Measurements from ENCODE around the gene APOBEC3G. TPM values are rescaled to one million over a fixed set of nuclear protein-coding genes. Genes with fewer than 3 reads are reported as not detected.

APOBEC3G gene
- total RNA-seq, 1 experiment from 2014 or later = 9.5 TPM

GRCh38 chr22:39128508-39128907 is 51.4 kb downstream of the APOBEC3G start:
- BruUV-seq (replicated peaks) = no TSS peak
- H3K36me3 ChIP-seq (ENCODE audit: low read depth) = no peaks in the 10 kb centered on the region
- H3K27ac ChIP-seq = no peak overlapping the region
- no peaks in the 10 kb centered on the region for H3K9me3 ChIP-seq (ENCODE audit: insufficient read depth, low read depth)
- CTCF ChIA-PET = no interaction called here
- 0 out of 2 replicates have a peak, but pooled peaks cover 3% of the 10 kb centered on the region for H3F3A ChIP-seq (ENCODE audit: insufficient read depth, low read depth)
- intact Hi-C loops (cut with micrococcal nuclease; ENCODE audit: unreplicated experiment) = no loop called here
- H2AFZ ChIP-seq = no peak overlapping the region
- no peaks in the 10 kb centered on the region for H3K27me3 ChIP-seq (ENCODE audit: insufficient read depth, low read depth)
- no peaks in the 10 kb centered on the region for H3K9me2 ChIP-seq (ENCODE audit: insufficient read depth)
- DNase-seq = no peak
- POLR2A ChIA-PET (ENCODE audit: unreplicated experiment) = no interaction called here
- no peaks in the 10 kb centered on the region for H4K20me1 ChIP-seq (ENCODE audit: insufficient read depth)
- H3K4me3 ChIP-seq = no peak overlapping the region
- H3K79me2 ChIP-seq (ENCODE audit: low read depth) = no peaks in the 10 kb centered on the region
- peaks cover 7% of the 10 kb centered on the region for H3K4me1 ChIP-seq (replicated peaks; ENCODE audit: insufficient read depth)
- TF ChIP-seq CTCF (conservative IDR thresholded peaks at IDR 0.05) = no peak
- no peak for TF ChIP-seq EZH2 (IDR thresholded peaks at IDR 0.05; ENCODE audit: low read depth)
- no peak overlapping the region for H3K4me2 ChIP-seq

GRCh38 chr22:39129081-39129480 is 52.0 kb downstream of the APOBEC3G start:
- POLR2A ChIA-PET (ENCODE audit: unreplicated experiment) = no interaction called here

GRCh38 chr22:39129746-39130145 is 52.7 kb downstream of the APOBEC3G start:
- DNase-seq = no peak
- TF ChIP-seq CTCF (conservative IDR thresholded peaks at IDR 0.05) = no peak
- TF ChIP-seq EZH2 (IDR thresholded peaks at IDR 0.05; ENCODE audit: low read depth) = no peak
- H3K4me3 ChIP-seq = no peak overlapping the region
- ChIA-PET CTCF (interaction anchor here (0.7 kb wide), 1 partner anchor 399 kb away, joined by 4 read pairs; no protein-coding TSS in a partner anchor), POLR2A (ENCODE audit: unreplicated experiment) (no interaction called here)
- BruUV-seq (replicated peaks) = no TSS peak
- H3K9me2 ChIP-seq (ENCODE audit: insufficient read depth) = no peaks in the 10 kb centered on the region
- no peaks in the 10 kb centered on the region for H4K20me1 ChIP-seq (ENCODE audit: insufficient read depth)
- H3K4me2 ChIP-seq = no peak overlapping the region
- no peak overlapping the region for H2AFZ ChIP-seq
- no peak overlapping the region for H3K27ac ChIP-seq
- H3K79me2 ChIP-seq (ENCODE audit: low read depth) = no peaks in the 10 kb centered on the region
- no peaks in the 10 kb centered on the region for H3K27me3 ChIP-seq (ENCODE audit: insufficient read depth, low read depth)
- H3F3A ChIP-seq (ENCODE audit: insufficient read depth, low read depth) = no peaks in the 10 kb centered on the region
- no peaks in the 10 kb centered on the region for H3K9me3 ChIP-seq (ENCODE audit: insufficient read depth, low read depth)
- no peaks in the 10 kb centered on the region for H3K36me3 ChIP-seq (ENCODE audit: low read depth)
- intact Hi-C loops (cut with micrococcal nuclease; ENCODE audit: unreplicated experiment) = loop anchor here (10.0 kb wide), 1 partner anchor 1075 kb away; the partner anchor contains the start of gene PICK1
- peaks cover 7% of the 10 kb centered on the region for H3K4me1 ChIP-seq (replicated peaks; ENCODE audit: insufficient read depth)

More at GRCh38 chr22:39129081-39129480, 52.0 kb downstream of the APOBEC3G start:
- Histone ChIP-seq H4K20me1 (ENCODE audit: insufficient read depth) (no peaks in the 10 kb centered on the region), H3K27me3 (ENCODE audit: insufficient read depth, low read depth) (no peaks in the 10 kb centered on the region), H3K4me2 (no peak overlapping the region), H3K9me2 (ENCODE audit: insufficient read depth) (no peaks in the 10 kb centered on the region), H2AFZ (no peak overlapping the region), H3K36me3 (ENCODE audit: low read depth) (no peaks in the 10 kb centered on the region), H3K4me1 (replicated peaks; ENCODE audit: insufficient read depth) (peaks cover 7% of the 10 kb centered on the region), H3F3A (ENCODE audit: insufficient read depth, low read depth) (0 out of 2 replicates have a peak, but pooled peaks cover 3% of the 10 kb centered on the region), H3K27ac (no peak overlapping the region), H3K79me2 (ENCODE audit: low read depth) (no peaks in the 10 kb centered on the region), H3K9me3 (ENCODE audit: insufficient read depth, low read depth) (no peaks in the 10 kb centered on the region), H3K4me3 (no peak overlapping the region)
- no TSS peak for BruUV-seq (replicated peaks)
- intact Hi-C loops (cut with micrococcal nuclease; ENCODE audit: unreplicated experiment) = no loop called here
- DNase-seq = no peak
- CTCF ChIA-PET = interaction anchor here (0.7 kb wide), 1 partner anchor 23 kb away, joined by 7 read pairs; no protein-coding TSS in a partner anchor
- TF ChIP-seq CTCF (conservative IDR thresholded peaks at IDR 0.05) (no peak), EZH2 (IDR thresholded peaks at IDR 0.05; ENCODE audit: low read depth) (no peak)
